GM06990 (cell line): ENCODE measurements around the gene DUOX1.
"Not testable (repeated sequence)": the region's sequence is repeated elsewhere in the genome, so short reads cannot be mapped to it uniquely, and the experiment has no call there.

Experiments
- DNase-seq: peaks from one replicate; pipeline ENCODE4 v3.0.0-alpha.2; 2011; ENCODE audit not compliant: insufficient read length; ENCODE audit errors: extremely low read depth
- H3K27me3 ChIP-seq: replicated peaks from 2 replicates; pipeline ENCODE4 v1.6.0; 2011; ENCODE audit warnings: low read length; ENCODE audit not compliant: control insufficient read depth, insufficient read depth
- H3K36me3 ChIP-seq: 2 replicates; pipeline ENCODE4 v1.5.1; 2011; ENCODE audit warnings: low read length; ENCODE audit not compliant: control insufficient read depth, insufficient read depth
- H3K4me3 ChIP-seq: replicated peaks from 2 replicates; pipeline ENCODE4 v1.5.1; 2011; ENCODE audit warnings: low read depth, mild to moderate bottlenecking, control low read depth, low read length
- TF ChIP-seq, protein P1 (sequence below): IDR thresholded peaks from 2 replicates; pipeline ENCODE4 v1.5.1; 2011; ENCODE audit warnings: low read length, control low read depth, mild to moderate bottlenecking, inconsistent platforms; ENCODE audit not compliant: insufficient read depth, poor library complexity, severe bottlenecking

Gene DUOX1

DNA sequence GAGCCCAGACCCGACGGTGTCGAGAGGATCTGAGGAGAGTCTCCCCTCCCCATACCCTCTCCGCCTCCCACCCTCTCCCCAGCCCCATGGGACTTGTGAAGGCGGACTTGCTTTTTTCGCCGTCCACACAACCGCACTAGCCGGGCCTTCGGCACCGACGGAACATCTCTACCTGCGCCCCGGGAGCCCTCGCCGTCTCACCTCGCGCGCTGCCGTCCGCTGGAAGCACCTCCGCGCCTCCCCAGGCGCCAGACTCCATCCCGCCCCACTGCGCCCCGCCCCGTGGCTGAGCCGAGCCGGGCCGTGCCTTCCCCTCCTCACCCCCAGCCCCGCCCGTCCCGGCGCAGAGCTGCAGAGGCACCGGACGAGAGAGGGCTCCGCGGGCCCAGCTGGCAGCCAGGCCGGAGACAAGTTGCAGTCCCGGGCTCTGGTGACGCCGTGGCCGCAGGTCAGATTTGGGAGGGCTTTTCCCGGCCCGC lies at the start of gene DUOX1, which contains the start of gene DUOXA1:
DUOX1 (plus strand) TSS at position 344 of the 479 bp plus-strand sequence. CDS start 1,973 bp downstream, outside the sequence.
DUOXA1 (minus strand) TSS at position 229 of the 479 bp plus-strand sequence. CDS start 6,865 bp downstream, outside the sequence.
- no peak for DNase-seq
- Histone ChIP-seq H3K4me3 (no peak within 1 kb of the TSS), H3K36me3 (no peaks in the 10 kb centered on the region), H3K27me3 (no peaks in the 10 kb centered on the region; the same call in none of the 2 replicates)
- TF ChIP-seq, protein P1, sequence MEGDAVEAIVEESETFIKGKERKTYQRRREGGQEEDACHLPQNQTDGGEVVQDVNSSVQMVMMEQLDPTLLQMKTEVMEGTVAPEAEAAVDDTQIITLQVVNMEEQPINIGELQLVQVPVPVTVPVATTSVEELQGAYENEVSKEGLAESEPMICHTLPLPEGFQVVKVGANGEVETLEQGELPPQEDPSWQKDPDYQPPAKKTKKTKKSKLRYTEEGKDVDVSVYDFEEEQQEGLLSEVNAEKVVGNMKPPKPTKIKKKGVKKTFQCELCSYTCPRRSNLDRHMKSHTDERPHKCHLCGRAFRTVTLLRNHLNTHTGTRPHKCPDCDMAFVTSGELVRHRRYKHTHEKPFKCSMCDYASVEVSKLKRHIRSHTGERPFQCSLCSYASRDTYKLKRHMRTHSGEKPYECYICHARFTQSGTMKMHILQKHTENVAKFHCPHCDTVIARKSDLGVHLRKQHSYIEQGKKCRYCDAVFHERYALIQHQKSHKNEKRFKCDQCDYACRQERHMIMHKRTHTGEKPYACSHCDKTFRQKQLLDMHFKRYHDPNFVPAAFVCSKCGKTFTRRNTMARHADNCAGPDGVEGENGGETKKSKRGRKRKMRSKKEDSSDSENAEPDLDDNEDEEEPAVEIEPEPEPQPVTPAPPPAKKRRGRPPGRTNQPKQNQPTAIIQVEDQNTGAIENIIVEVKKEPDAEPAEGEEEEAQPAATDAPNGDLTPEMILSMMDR = no peak

DNA sequence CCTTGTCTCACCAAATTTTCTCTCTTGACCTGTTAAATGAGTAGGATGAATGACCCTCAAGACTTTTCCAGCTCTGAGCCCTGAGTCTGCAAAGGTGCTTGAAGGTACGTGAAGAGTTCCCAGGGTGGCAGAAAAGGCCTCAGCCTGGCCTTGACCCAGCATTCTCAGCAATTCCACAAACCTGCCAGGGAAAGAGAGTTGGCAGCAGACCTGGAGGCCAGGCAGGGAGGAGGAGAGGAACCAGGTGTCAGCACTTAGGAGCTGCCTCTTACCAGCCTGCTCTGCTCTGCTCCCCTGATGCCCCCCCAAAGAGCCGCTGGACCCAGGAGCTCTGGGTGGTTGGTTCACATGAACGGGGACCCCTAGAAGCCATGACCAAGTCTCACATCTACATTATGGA lies 49.2 kb upstream of the DUOX1 start:
- not testable (repeated sequence) for DNase-seq, H3K36me3 ChIP-seq

DNA sequence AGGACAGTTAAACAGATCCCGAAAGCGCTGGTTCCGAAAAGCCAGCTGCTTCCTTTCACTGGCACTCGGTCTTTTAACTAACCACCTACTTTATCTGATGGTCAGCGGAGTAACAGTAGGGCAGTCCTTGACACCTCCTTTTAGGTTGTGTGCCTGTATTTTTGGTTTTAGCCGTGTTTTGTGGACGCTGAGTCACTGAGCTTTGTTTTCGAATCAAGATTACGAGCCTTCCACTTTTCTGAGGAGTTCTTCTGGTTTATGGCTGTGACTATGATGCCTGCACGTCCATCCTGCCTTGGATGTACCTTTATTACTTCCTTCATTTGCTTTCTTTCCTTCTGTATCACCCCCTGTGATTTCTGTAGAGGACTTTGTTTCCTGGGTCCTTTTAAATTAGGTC lies 47.4 kb upstream of the DUOX1 start:
- not testable (repeated sequence) for H3K4me3 ChIP-seq

More for the DNA sequence above, 49.2 kb upstream of the DUOX1 start:
- not testable (repeated sequence) for H3K4me3 ChIP-seq, H3K27me3 ChIP-seq

DNA sequence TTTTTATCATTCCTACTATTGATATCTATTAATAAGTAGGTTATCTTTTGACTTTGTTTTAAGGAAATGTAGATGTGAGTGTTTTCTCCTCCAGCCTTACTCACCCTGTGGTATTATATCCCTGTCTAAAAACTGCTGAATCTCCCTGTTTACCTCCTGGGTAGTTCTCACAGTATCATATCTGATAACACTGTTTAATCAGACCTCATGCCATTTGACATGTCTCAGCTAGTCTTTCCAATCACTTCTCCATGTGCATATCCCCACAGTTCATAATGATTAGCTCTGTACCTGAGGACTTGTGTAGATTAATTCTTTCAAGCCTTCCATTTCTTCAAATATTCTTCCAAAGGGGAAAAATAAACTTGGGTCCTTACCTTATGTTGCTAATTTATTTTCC lies 46.6 kb upstream of the DUOX1 start:
- no peak for DNase-seq
- Histone ChIP-seq H3K36me3 (no peaks in the 10 kb centered on the region), H3K4me3 (no peak overlapping the region), H3K27me3 (no peaks in the 10 kb centered on the region)
- TF ChIP-seq, protein P1 = no peak

More for the DNA sequence above, 47.4 kb upstream of the DUOX1 start:
- not testable (repeated sequence) for DNase-seq, H3K27me3 ChIP-seq, H3K36me3 ChIP-seq

DNA sequence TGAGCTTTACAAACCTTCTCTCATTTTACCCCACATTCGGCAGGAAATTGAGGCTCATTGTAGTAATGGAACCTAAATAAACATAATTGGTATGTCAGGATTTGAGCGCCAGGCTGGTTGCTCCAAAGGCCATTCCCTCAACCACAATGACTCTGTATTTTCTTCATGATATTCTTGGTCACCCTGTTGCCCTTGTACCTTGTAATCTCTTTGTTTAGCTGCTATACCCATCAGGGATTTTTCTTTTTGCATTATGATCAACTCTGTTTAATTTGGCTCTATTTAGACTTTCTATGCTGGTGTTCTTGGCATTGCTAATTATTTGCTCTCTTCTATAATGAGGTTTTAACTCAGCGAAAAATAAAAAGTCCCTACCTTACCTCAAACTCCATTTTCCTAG lies 45.6 kb upstream of the DUOX1 start:
- no peak for DNase-seq
- no peaks in the 10 kb centered on the region for H3K27me3 ChIP-seq
- H3K4me3 ChIP-seq = no peak overlapping the region
- TF ChIP-seq, protein P1 = no peak
- H3K36me3 ChIP-seq = no peaks in the 10 kb centered on the region

DNA sequence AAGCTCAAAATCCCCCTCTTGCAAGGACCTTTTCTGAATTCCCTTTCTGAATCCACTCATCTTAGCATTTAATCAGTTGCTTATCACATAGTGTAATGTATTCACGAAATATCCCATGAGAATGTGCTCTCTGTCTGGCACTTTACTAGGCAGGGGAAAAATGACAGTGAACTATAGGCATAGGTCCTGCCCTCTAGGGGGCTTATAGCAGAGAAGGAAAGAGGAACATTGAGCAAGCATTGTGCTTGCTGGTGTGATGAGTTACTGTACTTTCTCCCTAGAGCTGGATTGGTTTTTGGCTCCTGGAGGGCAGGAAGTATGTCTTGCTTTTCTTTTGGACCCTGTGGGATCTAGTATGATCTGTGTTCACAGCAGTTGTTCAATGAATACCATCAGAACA lies 42.3 kb upstream of the DUOX1 start:
- Histone ChIP-seq H3K36me3 (no peaks in the 10 kb centered on the region), H3K27me3 (no peaks in the 10 kb centered on the region; the same call in none of the 2 replicates), H3K4me3 (no peak overlapping the region)
- DNase-seq = no peak
- TF ChIP-seq, protein P1 = peak; percentile 23
